ENCODE measurements around the gene MAPK8IP3.
A peak's percentile ranks its signal among the peaks of the same experiment; 100 is the strongest.

Gene MAPK8IP3

DNA sequence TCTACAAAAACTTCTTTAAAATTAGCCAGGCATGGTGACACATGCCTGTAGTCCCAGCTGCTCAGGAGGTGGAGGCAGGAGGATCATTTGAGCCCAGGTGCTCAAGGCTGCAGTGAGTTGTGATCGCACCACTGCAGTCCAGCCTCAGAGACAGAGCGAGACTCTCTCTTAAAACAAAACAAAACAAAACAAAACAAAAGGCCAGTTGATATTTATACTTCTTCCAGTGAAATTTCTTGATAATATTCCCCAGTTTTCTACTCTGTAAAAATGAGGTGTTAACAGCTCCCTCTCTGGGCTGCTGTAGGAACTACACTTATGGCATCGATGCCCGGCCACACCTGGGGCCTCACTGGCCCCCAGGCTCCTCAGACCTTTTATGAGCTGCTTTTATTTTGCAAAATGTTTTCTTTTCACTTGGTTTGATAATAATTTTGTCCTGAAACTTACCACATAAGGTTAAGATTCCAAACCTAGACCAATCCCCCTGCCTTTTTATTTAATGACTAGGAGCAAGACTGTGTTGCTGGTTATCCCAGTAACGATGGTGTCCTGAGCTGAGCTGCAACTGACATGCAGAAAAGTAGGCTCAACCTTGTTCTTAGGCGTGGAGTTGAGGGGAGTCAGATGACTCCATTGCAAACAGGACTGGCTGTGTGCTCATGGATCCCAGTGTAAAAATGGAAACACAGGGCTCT is 17.6 kb downstream of the MAPK8IP3 start:
- no peak for DNase-seq (ENCODE audit: low read depth)
- TF ChIP-seq, protein P1, sequence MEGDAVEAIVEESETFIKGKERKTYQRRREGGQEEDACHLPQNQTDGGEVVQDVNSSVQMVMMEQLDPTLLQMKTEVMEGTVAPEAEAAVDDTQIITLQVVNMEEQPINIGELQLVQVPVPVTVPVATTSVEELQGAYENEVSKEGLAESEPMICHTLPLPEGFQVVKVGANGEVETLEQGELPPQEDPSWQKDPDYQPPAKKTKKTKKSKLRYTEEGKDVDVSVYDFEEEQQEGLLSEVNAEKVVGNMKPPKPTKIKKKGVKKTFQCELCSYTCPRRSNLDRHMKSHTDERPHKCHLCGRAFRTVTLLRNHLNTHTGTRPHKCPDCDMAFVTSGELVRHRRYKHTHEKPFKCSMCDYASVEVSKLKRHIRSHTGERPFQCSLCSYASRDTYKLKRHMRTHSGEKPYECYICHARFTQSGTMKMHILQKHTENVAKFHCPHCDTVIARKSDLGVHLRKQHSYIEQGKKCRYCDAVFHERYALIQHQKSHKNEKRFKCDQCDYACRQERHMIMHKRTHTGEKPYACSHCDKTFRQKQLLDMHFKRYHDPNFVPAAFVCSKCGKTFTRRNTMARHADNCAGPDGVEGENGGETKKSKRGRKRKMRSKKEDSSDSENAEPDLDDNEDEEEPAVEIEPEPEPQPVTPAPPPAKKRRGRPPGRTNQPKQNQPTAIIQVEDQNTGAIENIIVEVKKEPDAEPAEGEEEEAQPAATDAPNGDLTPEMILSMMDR (conservative IDR thresholded peaks at IDR 0.05; ENCODE audit: low read depth, low read length) = peak; percentile 82
- no peak overlapping the region for H3K4me3 ChIP-seq (ENCODE audit: low read length)

DNA sequence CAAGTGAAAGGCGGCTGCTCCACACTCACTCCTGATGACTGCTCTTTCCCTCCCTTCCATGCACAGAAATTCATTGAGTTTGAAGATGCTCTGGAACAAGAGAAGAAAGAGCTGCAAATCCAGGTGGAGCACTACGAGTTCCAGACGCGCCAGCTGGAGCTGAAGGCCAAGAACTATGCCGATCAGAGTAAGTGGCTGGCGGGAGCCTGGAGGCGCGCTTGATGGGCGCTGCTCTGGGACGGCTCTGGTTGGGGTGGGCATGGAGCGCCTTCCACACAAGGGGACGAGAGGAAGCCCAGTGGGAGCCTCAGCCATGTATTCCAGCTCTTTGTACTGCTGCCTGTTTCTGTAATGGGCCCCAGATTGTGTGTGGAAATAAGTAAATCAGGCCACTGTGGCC is 18.5 kb downstream of the MAPK8IP3 start:
- no peak for DNase-seq (ENCODE audit: low read depth)
- TF ChIP-seq, protein P1 (conservative IDR thresholded peaks at IDR 0.05; ENCODE audit: low read depth, low read length) = no peak
- no peak overlapping the region for H3K4me3 ChIP-seq (ENCODE audit: low read length)

DNA sequence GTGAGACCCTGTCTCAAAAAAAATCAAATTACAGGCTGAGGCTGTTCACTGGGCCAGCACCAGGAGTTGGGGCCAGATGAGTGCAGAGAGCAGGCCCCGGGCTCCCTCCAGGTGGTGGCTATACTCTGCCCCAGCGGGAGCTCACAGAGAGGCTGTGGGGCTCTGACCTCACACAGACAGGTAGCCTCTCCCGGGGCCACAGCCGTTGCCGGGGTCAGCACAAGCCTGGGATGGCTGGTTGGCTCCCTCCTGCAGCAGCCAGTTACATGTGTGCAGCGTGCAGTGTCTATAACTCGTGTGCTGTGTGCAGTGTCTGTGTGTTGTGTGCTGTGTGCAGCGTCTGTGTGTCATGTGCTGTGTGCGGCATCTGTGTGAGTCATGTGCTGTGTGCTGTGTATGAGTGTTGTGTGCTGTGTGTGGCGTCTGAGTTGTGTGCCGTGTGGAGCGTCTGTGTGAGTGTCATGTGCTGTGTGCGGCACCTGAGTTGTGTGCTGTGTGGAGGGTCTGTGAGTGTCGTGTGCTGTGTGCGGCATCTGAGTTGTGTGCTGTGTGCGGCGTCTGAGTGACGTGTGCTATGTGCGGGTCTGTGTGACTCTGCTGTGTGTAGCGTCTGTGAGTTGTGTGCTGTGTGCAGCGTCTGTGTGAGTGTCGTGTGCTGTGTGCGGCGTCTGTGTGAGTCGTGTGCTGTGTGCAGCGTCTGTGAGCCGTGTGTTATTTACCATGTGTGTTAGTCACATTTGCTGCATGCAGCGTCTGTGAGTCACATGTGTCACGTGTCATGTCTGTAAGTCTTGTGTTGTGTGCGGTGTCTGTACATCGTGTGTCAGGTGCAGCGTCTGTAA is 20.9 kb downstream of the MAPK8IP3 start:
- DNase-seq (ENCODE audit: low read depth) = no peak
- TF ChIP-seq, protein P1 (conservative IDR thresholded peaks at IDR 0.05; ENCODE audit: low read depth, low read length) = no peak
- no peak overlapping the region for H3K4me3 ChIP-seq (ENCODE audit: low read length)

DNA sequence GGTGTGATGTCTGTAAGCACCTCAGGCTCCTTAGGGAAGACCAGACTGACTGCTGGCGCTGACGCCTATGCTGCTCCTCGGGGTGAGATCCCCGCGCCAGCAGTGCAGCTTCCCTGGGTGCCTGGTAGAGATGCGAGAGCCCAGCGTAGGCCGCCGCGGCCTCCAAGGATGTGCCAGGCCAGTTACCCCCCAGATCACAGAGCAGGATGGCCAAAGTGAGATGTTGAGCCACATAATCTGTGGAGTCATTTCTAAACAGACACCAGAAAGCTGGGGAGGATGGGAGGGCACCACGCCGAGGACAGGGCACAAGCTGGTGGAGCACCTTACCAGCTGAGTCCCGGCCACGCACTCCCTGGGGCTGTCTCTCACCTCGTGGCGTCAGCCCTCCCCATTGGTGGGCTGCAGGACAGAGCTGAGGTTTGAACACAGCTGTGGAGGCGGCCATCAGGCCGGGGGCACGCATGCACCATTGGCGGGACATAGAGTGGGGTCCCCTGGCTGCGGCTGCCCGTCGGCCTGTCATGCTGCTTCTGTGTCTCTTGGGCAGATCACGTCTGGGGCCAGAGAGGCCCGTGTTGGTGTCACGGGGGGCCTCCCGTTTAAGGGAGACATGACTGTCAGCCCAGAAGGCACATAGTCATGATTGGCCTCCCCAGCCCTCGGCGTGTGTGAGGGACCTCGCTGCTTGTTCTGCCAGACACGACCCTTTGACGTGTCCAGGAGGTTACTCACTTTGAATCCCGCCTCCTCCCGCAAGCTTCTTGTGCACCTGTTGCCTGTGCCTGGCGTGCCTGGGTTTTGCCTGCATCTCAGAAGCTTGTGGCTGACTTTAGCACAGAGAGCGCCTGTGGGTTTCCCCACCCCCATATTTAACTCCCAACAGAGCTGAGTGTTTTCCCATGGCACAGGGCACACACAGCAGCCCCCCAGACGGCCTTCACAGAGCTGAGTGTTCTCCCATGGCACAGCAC is 21.9 kb downstream of the MAPK8IP3 start:
- no peak overlapping the region for H3K4me3 ChIP-seq (ENCODE audit: low read length)
- no peak for DNase-seq (ENCODE audit: low read depth)
- TF ChIP-seq, protein P1 (conservative IDR thresholded peaks at IDR 0.05; ENCODE audit: low read depth, low read length) = no peak

DNA sequence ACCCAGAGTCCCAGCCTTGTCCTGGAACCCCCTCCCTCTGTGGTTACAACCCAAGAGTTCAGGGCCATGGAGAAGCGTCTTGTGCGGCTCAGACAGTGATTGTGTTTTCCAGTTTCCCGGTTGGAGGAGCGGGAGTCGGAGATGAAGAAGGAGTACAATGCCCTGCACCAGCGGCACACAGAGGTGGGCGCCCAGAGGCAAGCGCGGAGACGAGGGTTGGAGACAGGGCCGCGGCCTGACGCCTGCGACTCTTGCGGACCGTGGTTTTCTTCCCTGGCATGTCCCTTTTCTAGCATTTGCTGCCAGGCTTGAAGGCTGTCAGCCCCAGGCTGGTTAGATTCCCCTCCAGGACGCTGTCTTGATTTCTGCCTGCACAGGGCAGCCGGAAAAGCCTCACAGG is 23.0 kb downstream of the MAPK8IP3 start:
- TF ChIP-seq, protein P1 (conservative IDR thresholded peaks at IDR 0.05; ENCODE audit: low read depth, low read length) = no peak
- H3K4me3 ChIP-seq (ENCODE audit: low read length) = no peak overlapping the region
- DNase-seq (ENCODE audit: low read depth) = no peak

DNA sequence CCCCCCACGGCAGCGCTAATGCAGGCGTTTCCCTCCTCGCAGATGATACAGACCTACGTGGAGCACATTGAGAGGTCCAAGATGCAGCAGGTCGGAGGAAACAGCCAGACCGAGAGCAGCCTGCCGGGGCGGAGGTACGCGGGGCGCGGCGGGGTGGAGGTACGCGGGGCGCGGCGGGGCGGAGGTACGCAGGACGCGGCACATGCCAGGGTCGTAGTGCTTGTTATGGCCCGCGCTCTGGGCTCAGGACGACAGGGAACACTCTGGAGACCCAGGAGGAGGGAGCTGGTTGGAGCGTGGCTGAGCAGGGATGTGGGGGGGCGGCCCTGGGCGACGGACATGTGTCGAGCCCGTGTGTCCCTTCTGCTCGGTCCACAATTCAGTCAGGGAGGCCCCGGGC is 23.4 kb downstream of the MAPK8IP3 start:
- no peak overlapping the region for H3K4me3 ChIP-seq (ENCODE audit: low read length)
- TF ChIP-seq, protein P1 (conservative IDR thresholded peaks at IDR 0.05; ENCODE audit: low read depth, low read length) = no peak
- DNase-seq (ENCODE audit: low read depth) = no peak

Data from retinal pigment epithelial cell (primary cell).